Muscle of arm (tissue), 14 donors: ENCODE measurements around the gene DOK4. TPM values are rescaled to one million over a fixed set of nuclear protein-coding genes. Genes with fewer than 3 reads are reported as not detected.

Experiments
- DNase-seq: peaks from one replicate; pipeline ENCODE4 v3.0.0-alpha.2; 2013
- long read RNA-seq, 11 donors: transcript quantifications; one replicate each; lab custom pipeline, GENCODE V29; 2026
- polyA plus RNA-seq, 12 donors: library from polyadenylated mRNA; unstranded; fragments of 120-200 nt; gene quantifications; one replicate each; pipeline ENCODE4 v1.2.1, GENCODE V29; 2013; ENCODE audit not compliant: insufficient read length in 12 of 12

DOK4 gene
- 10 to 100 TPM in 5 of 12 donors, 1 to 10 TPM in 6, not detected in 1; 6.6 to 33.0 (median 9.5) TPM for polyA plus RNA-seq
- long read RNA-seq, donor 1, transcript DOK4-201 (9 exons, 2,772 nt) = major isoform, 14 of 26 reads
- long read RNA-seq, donor 1, partial matches to known transcripts = 6 of 26 reads
- long read RNA-seq, donor 1, other reads (novel, unspliced or antisense) = 0 of 26 reads
- long read RNA-seq, donor 2, partial matches to known transcripts = 0 of 4 reads
- long read RNA-seq, donor 2, other reads (novel, unspliced or antisense) = 0 of 4 reads
- long read RNA-seq, donor 3, partial matches to known transcripts = 0 of 1 reads
- long read RNA-seq, donor 3, other reads (novel, unspliced or antisense) = 0 of 1 reads
- long read RNA-seq, donor 4 = 0 reads
- long read RNA-seq, donor 5, partial matches to known transcripts = 0 of 2 reads
- long read RNA-seq, donor 5, other reads (novel, unspliced or antisense) = 0 of 2 reads
- long read RNA-seq, donor 6, partial matches to known transcripts = 0 of 3 reads
- long read RNA-seq, donor 6, other reads (novel, unspliced or antisense) = 0 of 3 reads
- long read RNA-seq, donor 7, partial matches to known transcripts = 13 of 13 reads
- long read RNA-seq, donor 7, other reads (novel, unspliced or antisense) = 0 of 13 reads
- long read RNA-seq, donor 8, partial matches to known transcripts = 0 of 3 reads
- long read RNA-seq, donor 8, other reads (novel, unspliced or antisense) = 0 of 3 reads
- long read RNA-seq, donor 9, partial matches to known transcripts = 0 of 3 reads
- long read RNA-seq, donor 9, other reads (novel, unspliced or antisense) = 0 of 3 reads
- long read RNA-seq, donor 10, partial matches to known transcripts = 0 of 1 reads
- long read RNA-seq, donor 10, other reads (novel, unspliced or antisense) = 0 of 1 reads
- long read RNA-seq, donor 11, partial matches to known transcripts = 0 of 6 reads
- long read RNA-seq, donor 11, other reads (novel, unspliced or antisense) = 0 of 6 reads

GRCh38 chr16:57485916-57486857 is at the start of gene DOK4:
DOK4 (minus strand) TSS chr16:57486493; CDS start chr16:57479507, 6,986 bp downstream.
- DNase-seq = peak; percentile 67

GRCh38 chr16:57535680-57536305 is 49.5 kb upstream of the DOK4 start:
- peak; percentile 94 for DNase-seq

DNA sequence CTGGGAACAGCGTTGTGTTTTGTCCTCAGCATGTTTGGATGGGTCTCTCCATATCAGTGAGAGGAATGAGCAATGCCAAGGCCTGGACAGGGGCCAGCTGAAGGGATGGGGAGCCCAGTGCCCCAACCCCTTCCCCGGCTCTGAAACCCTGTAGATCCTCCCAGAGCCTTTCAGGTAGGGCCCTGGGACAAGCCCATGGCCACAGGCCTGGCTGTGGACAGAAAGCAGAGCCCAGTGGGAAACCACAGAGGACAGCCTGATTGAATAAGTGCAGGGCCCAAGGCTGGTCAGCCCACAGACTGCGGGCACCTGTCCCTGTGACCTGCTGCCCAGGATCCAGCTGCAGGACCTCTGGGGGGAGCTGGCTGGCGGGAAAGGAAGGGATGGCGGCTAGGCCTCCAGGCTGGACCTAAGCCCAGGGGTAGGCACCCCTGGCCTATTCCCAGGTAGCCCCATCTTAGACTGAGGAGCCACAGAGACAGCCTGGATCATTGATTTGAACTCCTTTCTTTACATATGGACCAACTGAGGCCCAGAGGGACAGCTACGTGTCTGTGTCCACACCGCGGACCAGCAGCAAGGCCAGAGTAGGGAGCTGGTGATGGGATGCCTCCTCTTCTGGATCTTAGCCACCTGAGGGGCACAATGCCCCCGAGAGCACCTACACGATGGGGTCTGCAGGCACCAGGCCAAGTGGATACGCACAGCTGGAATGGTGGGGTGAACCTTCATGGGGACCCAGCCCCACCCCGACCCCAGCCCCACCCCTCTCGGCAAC is 48.8 kb upstream of the DOK4 start:
- no peak for DNase-seq

GRCh38 chr16:57534337-57534880 is 48.1 kb upstream of the DOK4 start:
- DNase-seq = no peak

DNA sequence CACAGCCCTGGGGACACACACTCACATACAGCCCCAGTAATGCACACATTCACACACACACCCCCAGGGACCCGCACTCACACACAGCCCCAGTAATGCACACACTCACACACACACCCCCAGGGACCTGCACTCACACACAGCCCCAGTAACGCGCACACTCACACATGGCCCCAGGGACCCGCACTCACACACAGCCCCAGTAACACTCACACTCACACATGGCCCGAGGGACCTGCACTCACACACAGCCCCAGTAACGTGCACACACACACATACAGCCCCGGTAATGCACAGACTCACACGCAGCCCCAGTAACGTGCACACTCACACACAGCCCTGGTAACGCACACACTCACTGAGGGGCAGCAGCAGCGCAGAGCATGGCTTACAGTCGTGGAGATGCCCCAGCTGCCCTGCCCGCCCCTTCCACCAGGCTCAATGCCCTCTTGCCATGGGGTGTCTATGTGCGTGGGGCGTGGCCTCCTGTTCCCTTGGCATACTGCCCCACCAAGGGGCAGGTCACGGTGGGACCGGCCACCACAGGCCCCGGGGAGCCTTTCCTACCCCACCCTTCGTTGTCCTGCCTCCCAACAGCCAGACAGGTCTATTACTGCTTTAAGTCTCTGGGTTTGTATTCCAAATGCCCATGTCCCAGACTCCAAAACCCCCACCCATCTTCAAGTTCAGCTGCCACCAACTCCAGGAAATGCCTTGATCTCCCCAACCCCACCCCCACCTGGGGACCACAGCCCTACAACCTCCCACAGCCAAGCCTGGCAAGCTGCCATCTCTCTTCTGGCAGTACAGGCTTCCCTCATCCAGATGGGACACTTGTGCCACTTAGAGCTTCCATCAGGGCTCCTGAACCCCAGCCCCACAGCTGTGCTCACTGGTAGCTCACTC is 47.4 kb upstream of the DOK4 start:
- no peak for DNase-seq

- DNase-seq = no peak
Observed at GRCh38 chr16:57532266-57532625, 46.0 kb upstream of the DOK4 start.

DNA sequence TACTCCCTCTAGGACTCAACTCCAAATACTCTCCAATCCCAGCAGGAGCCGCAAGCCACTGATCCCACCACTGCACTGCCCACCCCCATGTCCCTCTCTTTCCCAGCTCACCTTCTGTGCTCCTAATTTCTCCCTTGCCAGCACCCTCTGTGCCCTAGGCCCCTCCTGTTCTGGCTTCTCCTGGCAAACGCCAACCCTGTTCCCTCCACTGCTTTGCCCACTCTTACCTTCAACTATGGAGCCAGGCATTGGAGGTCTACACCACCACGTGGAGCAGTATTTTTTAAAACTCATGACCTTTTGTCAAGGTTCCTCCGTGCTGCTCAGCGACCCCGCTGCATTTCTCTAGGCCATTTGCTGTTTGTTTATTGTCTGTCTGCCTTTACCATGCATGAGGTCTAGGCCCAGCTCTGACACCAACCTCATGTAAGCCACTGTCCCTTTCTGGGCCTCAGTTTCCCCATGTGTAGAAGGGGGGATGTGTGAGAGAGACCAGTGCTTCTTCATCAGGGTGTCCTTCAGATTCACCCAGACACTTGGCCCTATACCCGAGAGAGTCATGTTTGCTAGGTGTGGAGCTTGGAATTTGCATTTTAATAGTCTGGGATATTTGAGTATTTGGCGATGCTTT is 45.5 kb upstream of the DOK4 start:
- DNase-seq = no peak

GRCh38 chr16:57531253-57531575 is 44.9 kb upstream of the DOK4 start:
- DNase-seq = no peak

DNA sequence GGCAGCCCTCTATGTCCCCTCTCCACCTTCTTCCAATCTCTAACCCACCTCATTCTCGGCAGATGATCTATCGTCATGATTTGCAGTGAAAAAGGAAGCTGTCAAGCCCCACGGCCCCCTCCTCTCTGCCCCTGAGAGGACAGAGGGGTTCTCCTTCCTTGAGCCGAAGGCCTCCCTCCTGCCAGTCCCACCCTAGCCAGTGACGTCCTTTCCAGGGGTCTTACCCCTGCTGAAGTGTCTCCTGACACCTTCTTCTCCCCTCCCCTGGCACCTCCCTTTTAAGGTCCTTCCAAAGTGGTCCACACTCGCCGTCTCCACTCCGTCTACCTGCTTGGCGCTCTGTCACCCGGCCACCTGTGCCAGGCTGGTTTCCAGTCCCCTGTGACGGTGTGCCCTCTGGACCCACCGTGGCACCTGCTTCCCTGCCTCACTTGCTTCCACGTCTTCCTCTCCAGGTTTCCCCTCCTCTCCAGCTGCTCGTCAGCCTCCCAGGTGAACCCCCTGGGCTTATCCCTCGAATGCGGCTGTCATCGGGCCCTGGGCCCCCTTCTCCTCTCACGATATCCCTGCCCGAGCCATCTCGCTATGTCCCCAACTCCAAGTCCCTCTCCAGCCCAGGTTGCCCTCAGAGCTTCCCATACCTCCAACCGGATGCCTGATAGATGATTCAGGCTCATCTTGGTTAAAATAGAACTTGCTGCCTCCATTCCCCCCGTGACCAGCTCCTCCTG is 44.4 kb upstream of the DOK4 start:
- no peak for DNase-seq

GRCh38 chr16:57530104-57530521 is 43.8 kb upstream of the DOK4 start:
- no peak for DNase-seq

GRCh38 chr16:57529391-57530103 is 43.3 kb upstream of the DOK4 start:
- DNase-seq = no peak

DNA sequence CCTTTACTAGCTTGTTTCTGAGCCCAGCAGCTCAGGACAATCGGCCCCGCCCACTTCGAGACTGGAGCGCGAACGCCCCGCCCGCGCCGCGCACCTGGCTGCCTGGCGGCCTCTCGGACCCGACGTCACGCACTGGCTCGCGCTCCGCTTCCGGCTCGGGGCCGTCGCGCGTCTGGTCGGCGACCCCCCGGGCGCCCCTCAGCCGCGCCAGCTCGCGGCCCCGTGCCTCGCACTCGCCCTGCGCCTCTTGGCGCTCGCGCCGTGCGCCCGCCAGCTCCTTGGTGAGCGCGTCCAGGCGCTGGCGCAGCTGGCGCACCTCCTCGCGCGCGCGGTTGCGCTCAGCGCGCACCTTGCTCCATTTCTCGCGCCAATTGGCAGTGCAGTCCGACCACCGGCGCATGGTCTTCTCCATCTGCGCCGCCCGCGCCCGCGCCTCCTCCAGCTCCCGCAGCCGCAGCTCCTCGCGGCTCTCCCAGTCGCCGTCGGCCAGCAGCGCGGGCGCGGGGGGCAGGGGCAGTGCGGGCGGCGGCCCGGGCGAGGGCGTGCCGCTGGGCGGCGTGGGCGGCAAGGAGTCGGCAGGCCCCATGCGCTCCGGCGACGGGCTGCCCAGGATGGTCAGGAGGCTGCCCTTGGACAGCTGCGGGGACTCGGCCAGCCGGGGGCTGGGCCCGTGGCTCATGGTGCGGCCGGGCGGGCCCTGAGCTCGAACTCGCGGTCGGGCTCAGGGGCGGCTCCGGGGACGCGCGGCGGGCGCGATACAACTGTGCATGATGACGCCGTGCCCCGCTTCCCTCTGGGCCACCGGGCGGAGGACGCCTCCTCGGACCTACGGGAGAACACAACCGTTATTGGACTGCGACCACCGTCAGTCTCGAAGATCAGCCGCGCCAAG is 42.5 kb upstream of the DOK4 start:
- DNase-seq = no peak

- no peak for DNase-seq
Observed at GRCh38 chr16:57527610-57528360, 41.5 kb upstream of the DOK4 start.

GRCh38 chr16:57527027-57527426 is 40.7 kb upstream of the DOK4 start:
- no peak for DNase-seq

GRCh38 chr16:57526498-57526897 is 40.2 kb upstream of the DOK4 start:
- DNase-seq = no peak
